SK-N-SH (cell line): ENCODE data around the gene OR2B2. TPM values are rescaled to one million over a fixed set of nuclear protein-coding genes. Genes with fewer than 3 reads are reported as not detected.
A peak's percentile ranks its signal among the peaks of the same experiment; 100 is the strongest.

Experiments
- CTCF ChIA-PET: fragments of 300-600, 350-600 bp; formaldehyde crosslinking; extraction: SDS; loops from one replicate; lab custom pipeline; 2021; lab: Yijun Ruan, JAX
- POLR2A ChIA-PET: fragments of 350-600 bp; sonication (Branson Sonifier 250); formaldehyde crosslinking; extraction: SDS; loops from one replicate; lab custom pipeline; 2020; ENCODE audit warnings: antibody characterized with exemption, inconsistent platforms; lab: Yijun Ruan, JAX
- DNase-seq: peaks from one replicate; pipeline ENCODE4 v3.0.0; 2012
- H2AFZ ChIP-seq: fragments of 200-600 bp; sonication (generic); 2 replicates; pipeline ENCODE4 v1.8.1; 2016; ENCODE audit warnings: antibody characterized with exemption, mild to moderate bottlenecking, low read depth
- H3F3A ChIP-seq: fragments of 200-600 bp; sonication (generic); replicated peaks from 2 replicates; pipeline ENCODE3; 2016; ENCODE audit warnings: antibody characterized with exemption, mild to moderate bottlenecking; ENCODE audit not compliant: insufficient read depth
- H3K27ac ChIP-seq, 2 experiments: fragments of 200-500 bp in 1 of 2; fragments of 200-600 bp in 1 of 2; sonication (Bioruptor generic) in 1 of 2; sonication (generic), shearing (Covaris generic) in 1 of 2; 2 replicates each; pipeline versions ENCODE4 v1.5.1 to v1.6.1; 2014 to 2016; ENCODE audit warnings: low read depth in 2 of 2, inconsistent platforms in 1 of 2, low read length in 1 of 2, mild to moderate bottlenecking in 1 of 2, mixed read lengths in 1 of 2
- H3K27me3 ChIP-seq: fragments of 200-600 bp; sonication (generic), shearing (Covaris generic); 2 replicates; pipeline ENCODE4 v1.6.1; 2016; ENCODE audit warnings: mixed run types; ENCODE audit not compliant: insufficient read depth
- H3K36me3 ChIP-seq, 2 experiments: fragments of 200-500 bp in 1 of 2; fragments of 200-600 bp in 1 of 2; sonication (Bioruptor generic) in 1 of 2; sonication (generic) in 1 of 2; replicated peaks in 1 of 2; 2 replicates each; pipeline versions ENCODE3 to v1.5.1; 2014 to 2016; ENCODE audit warnings: low read length in 1 of 2, mild to moderate bottlenecking in 1 of 2; ENCODE audit not compliant: insufficient read depth in 2 of 2, control insufficient read depth in 1 of 2
- H3K4me1 ChIP-seq, 2 experiments: fragments of 200-500 bp in 1 of 2; fragments of 200-600 bp in 1 of 2; sonication (Bioruptor generic) in 1 of 2; sonication (generic), shearing (Covaris generic) in 1 of 2; 2 replicates each; pipeline versions ENCODE4 v1.5.1 to v1.6.1; 2014 to 2016; ENCODE audit warnings: low read depth in 1 of 2, low read length in 1 of 2, mixed run types in 1 of 2; ENCODE audit not compliant: insufficient read depth in 2 of 2, control insufficient read depth in 1 of 2
- H3K4me2 ChIP-seq: fragments of 200-600 bp; sonication (generic), shearing (Covaris generic); 2 replicates; pipeline ENCODE4 v1.6.1; 2017; ENCODE audit warnings: mixed run types
- H3K4me3 ChIP-seq, 2 experiments: fragments of 200-500 bp in 1 of 2; fragments of 200-600 bp in 1 of 2; sonication (Bioruptor generic) in 1 of 2; sonication (generic), shearing (Covaris generic) in 1 of 2; 2 replicates each; pipeline versions ENCODE4 v1.5.1 to v1.8.1; 2014 to 2016; ENCODE audit warnings: low read depth in 2 of 2, inconsistent platforms in 1 of 2, low read length in 1 of 2, mild to moderate bottlenecking in 1 of 2, mixed read lengths in 1 of 2, moderate library complexity in 1 of 2
- H3K79me2 ChIP-seq: fragments of 200-600 bp; sonication (generic); 2 replicates; pipeline ENCODE4 v1.8.1; 2017; ENCODE audit warnings: mild to moderate bottlenecking; ENCODE audit not compliant: insufficient read depth
- H3K9ac ChIP-seq: fragments of 200-600 bp; sonication (generic); 2 replicates; pipeline ENCODE4 v1.6.1; 2017; ENCODE audit warnings: mixed run types
- H3K9me2 ChIP-seq: fragments of 200-600 bp; sonication (generic); 2 replicates; pipeline ENCODE4 v1.6.1; 2017; ENCODE audit warnings: mixed run types
- H3K9me3 ChIP-seq: fragments of 200-600 bp; sonication (generic); 2 replicates; pipeline ENCODE4 v1.6.1; 2017; ENCODE audit warnings: mixed run types, mild to moderate bottlenecking, moderate library complexity
- H4K20me1 ChIP-seq: fragments of 200-600 bp; sonication (generic); 2 replicates; pipeline ENCODE4 v1.6.1; 2017; ENCODE audit warnings: mild to moderate bottlenecking, mixed run types; ENCODE audit not compliant: insufficient read depth
- CHD2 ChIP-seq: fragments of 150-350 bp; IDR thresholded peaks from 2 replicates; pipeline ENCODE4 v1.6.1; 2018; ENCODE audit warnings: low read length; ENCODE audit not compliant: partially characterized antibody
- CTCF ChIP-seq: fragments of 200-600 bp; sonication (generic); IDR thresholded peaks from 2 replicates; pipeline ENCODE4 v1.6.1; 2017; ENCODE audit warnings: antibody characterized with exemption, mild to moderate bottlenecking, moderate library complexity
- ELF1 ChIP-seq: IDR thresholded peaks from 2 replicates; pipeline ENCODE4 v1.4.0; 2012
- EP300 ChIP-seq, 2 experiments: IDR thresholded peaks; 2 replicates each; pipeline versions ENCODE4 v1.4.0 to v1.6.1; 2012; ENCODE audit warnings: borderline replicate concordance in 1 of 2, low read depth in 1 of 2, low read length in 1 of 2
- EZH2phosphoT487 ChIP-seq: fragments of 200-600 bp; sonication (generic); IDR thresholded peaks from 2 replicates; pipeline ENCODE4 v1.6.1; 2017; ENCODE audit warnings: low read depth, mixed run types, mild to moderate bottlenecking, antibody characterized with exemption, moderate library complexity, borderline replicate concordance
- FOSL2 ChIP-seq: IDR thresholded peaks from 2 replicates; pipeline ENCODE4 v1.4.0; 2012; ENCODE audit warnings: low read depth, mild to moderate bottlenecking, moderate library complexity, borderline replicate concordance
- FOXJ3 ChIP-seq: sonication (generic); formaldehyde crosslinking; IDR thresholded peaks from 2 replicates; pipeline ENCODE4 v1.5.1; 2020; ENCODE audit warnings: mild to moderate bottlenecking, missing genetic modification reagents
- FOXM1 ChIP-seq: IDR thresholded peaks from 2 replicates; pipeline ENCODE4 v1.4.0; 2012; ENCODE audit warnings: low read depth, mild to moderate bottlenecking
- GABPA ChIP-seq: IDR thresholded peaks from 2 replicates; pipeline ENCODE4 v1.4.0; 2012; ENCODE audit warnings: low read depth, mild to moderate bottlenecking
- GATA2 ChIP-seq: sonication (generic); formaldehyde crosslinking; IDR thresholded peaks from 2 replicates; pipeline ENCODE4 v1.5.0; 2020; ENCODE audit warnings: mild to moderate bottlenecking, missing genetic modification reagents
- JUND ChIP-seq: IDR thresholded peaks from 2 replicates; pipeline ENCODE4 v1.4.0; 2012
- MEF2A ChIP-seq: IDR thresholded peaks from 2 replicates; pipeline ENCODE4 v1.4.0; 2012; ENCODE audit warnings: low read depth, borderline replicate concordance
- MXI1 ChIP-seq: IDR thresholded peaks from 2 replicates; pipeline ENCODE4 v1.6.1; 2012; ENCODE audit warnings: mild to moderate bottlenecking, low read depth, low read length, improper control_type of control experiment
- NRF1 ChIP-seq: IDR thresholded peaks from 2 replicates; pipeline ENCODE4 v1.6.1; 2012; ENCODE audit warnings: low read depth, mild to moderate bottlenecking, low read length
- POLR2AphosphoS5 ChIP-seq: IDR thresholded peaks from 2 replicates; pipeline ENCODE4 v1.6.1; 2012; ENCODE audit warnings: low read depth, low read length
- RCOR1 ChIP-seq: fragments of 150-350 bp; IDR thresholded peaks from 2 replicates; pipeline ENCODE4 v1.6.1; 2017; ENCODE audit warnings: antibody characterized with exemption, low read length
- RFX5 ChIP-seq: IDR thresholded peaks from 2 replicates; pipeline ENCODE4 v1.6.1; 2012; ENCODE audit warnings: mild to moderate bottlenecking, improper control_type of control experiment, low read length
- RXRA ChIP-seq: IDR thresholded peaks from 2 replicates; pipeline ENCODE4 v1.4.0; 2012; ENCODE audit warnings: low read depth, mild to moderate bottlenecking, borderline replicate concordance
- SIN3A ChIP-seq: IDR thresholded peaks from 2 replicates; pipeline ENCODE4 v1.6.1; 2012; ENCODE audit warnings: low read depth, mild to moderate bottlenecking, low read length, moderate library complexity, borderline replicate concordance
- SMC3 ChIP-seq: IDR thresholded peaks from 2 replicates; pipeline ENCODE4 v1.6.1; 2012; ENCODE audit warnings: low read depth, low read length, improper control_type of control experiment
- TAF1 ChIP-seq: IDR thresholded peaks from 2 replicates; pipeline ENCODE4 v1.6.1; 2012; ENCODE audit warnings: low read depth, mild to moderate bottlenecking, low read length, moderate library complexity, borderline replicate concordance
- TEAD4 ChIP-seq: IDR thresholded peaks from 2 replicates; pipeline ENCODE4 v1.4.0; 2012; ENCODE audit warnings: mild to moderate bottlenecking, borderline replicate concordance; ENCODE audit not compliant: insufficient read depth
- ZBTB33 ChIP-seq: IDR thresholded peaks from 2 replicates; pipeline ENCODE4 v1.4.0; 2012; ENCODE audit warnings: low read depth, borderline replicate concordance
- WGBS: methylation state at CpG from one replicate; pipeline ENCODE4 v1.1.6; 2017; ENCODE audit warnings: low lambda C conversion rate; 5-methylcytosine and 5-hydroxymethylcytosine counted together
- polyA plus RNA-seq, 3 experiments: library from polyadenylated mRNA; depleted of rRNA; stranded (reverse); fragments of >200 nt; gene quantifications; 2 replicates each; pipeline ENCODE4 v1.2.3, GENCODE V29; 2012
- TF ChIP-seq, protein P1 (sequence below): IDR thresholded peaks from 2 replicates; pipeline ENCODE4 v1.4.0; 2012; ENCODE audit warnings: low read depth, borderline replicate concordance
- TF ChIP-seq, protein P2 (sequence below): IDR thresholded peaks from 2 replicates; pipeline ENCODE4 v1.4.0; 2012; ENCODE audit warnings: low read depth
- TF ChIP-seq, protein P3 (sequence below): fragments of 150-350 bp; IDR thresholded peaks from 2 replicates; pipeline ENCODE4 v1.6.1; 2017; ENCODE audit warnings: antibody characterized with exemption, low read length, low read depth, borderline replicate concordance

Gene OR2B2
- polyA plus RNA-seq, 1 of the 3 experiments (the other 2 are of a cell fraction), result not detected

DNA sequence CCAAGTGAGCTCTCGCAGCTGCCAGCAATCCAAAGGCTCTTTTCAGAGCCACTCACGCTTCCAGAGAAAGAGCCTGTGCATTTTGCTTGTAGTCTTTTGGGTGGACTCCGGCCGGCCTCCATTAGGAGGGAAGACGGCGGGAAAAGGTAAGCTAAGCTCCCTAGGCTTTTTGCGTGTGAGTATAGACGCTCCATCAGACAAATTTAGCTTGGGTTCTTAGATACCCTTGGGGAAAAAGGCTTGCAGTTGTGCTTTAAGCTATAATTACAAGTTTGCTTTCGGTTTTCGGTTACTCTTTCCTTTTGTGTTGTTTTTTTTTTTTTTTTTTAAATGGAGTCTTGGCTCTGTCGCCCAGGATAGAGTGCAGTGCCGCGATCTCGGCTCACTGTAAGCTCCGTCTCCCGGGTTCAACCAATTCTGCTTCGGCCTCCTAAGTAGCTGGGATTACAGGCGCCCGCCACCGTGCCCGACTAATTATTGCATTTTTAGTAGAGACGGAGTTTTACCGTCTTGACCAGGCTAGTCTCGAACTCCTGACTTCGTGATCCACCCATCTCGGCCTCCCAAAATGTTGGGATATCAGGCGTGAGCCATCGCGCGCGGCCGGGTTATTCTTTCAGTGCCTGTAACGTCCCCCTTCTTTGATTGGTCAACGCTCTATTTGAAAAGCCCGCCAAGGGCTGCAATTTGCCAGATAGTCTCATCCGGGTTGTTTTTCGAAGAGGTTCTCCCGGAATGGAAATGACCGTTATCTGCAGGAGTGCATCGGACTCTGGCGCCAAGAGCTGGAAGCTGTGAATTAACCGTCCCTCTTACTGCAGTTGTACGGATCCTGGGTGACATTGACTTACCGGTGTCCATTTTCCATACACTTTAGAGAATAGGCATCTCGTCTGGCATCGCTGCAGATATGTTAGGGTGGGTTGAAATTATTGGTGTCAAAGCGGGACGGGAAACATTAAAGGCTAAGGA lies 18.1 kb downstream of the OR2B2 start:
- Histone ChIP-seq H3K27ac (peak overlapping the region; percentile 84 to 94), H3F3A (peaks cover 50% of the 10 kb centered on the region), H3K9ac (peak overlapping the region; percentile 94), H3K4me3 (peak overlapping the region; percentile 75 to 93), H4K20me1 (no peaks in the 10 kb centered on the region), H3K4me1 (peaks cover 11 to 16% of the 10 kb centered on the region in 2 experiments; a peak in 3 of 4 replicates), H3K36me3 (no peaks in the 10 kb centered on the region), H3K9me2 (no peaks in the 10 kb centered on the region), H3K79me2 (peaks cover 16% of the 10 kb centered on the region; the same call in 1 of the 2 replicates), H3K9me3 (no peaks in the 10 kb centered on the region), H2AFZ (peak overlapping the region; percentile 78), H3K4me2 (peak overlapping the region; percentile 98), H3K27me3 (no peaks in the 10 kb centered on the region)
- POLR2A ChIA-PET, result interaction anchor here (0.6 to 6.8 kb wide), 26 partner anchors 8 to 1868 kb away, joined by 3 to 218 read pairs (median 10); partner anchors contain the start of genes HMGN4 and ZSCAN31
- WGBS, result under 1% methylated on average over 48 of the region's 48 CpGs
- CTCF ChIA-PET, result interaction anchor here (0.8 to 5.7 kb wide), 17 partner anchors 21 to 1868 kb away, joined by 3 to 79 read pairs (median 3); a partner anchor contains a TSS
- DNase-seq, result peak; percentile 66
- TF ChIP-seq CHD2, result peak; percentile 77
- TF ChIP-seq ELF1, result 0 out of 2 replicates have a peak, but pooled peaks have one; percentile 31
- TF ChIP-seq FOXJ3, result no peak
- TF ChIP-seq, protein P1, sequence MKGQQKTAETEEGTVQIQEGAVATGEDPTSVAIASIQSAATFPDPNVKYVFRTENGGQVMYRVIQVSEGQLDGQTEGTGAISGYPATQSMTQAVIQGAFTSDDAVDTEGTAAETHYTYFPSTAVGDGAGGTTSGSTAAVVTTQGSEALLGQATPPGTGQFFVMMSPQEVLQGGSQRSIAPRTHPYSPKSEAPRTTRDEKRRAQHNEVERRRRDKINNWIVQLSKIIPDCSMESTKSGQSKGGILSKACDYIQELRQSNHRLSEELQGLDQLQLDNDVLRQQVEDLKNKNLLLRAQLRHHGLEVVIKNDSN, result no peak
- 0 out of 2 replicates have a peak, but pooled peaks have one; percentile 39 for TF ChIP-seq SIN3A
- TF ChIP-seq TEAD4, result no peak
- peak; percentile 79 for TF ChIP-seq RCOR1
- no peak for TF ChIP-seq NRF1
- TF ChIP-seq CTCF, result no peak
- TF ChIP-seq MXI1, result peak; percentile 92; the same call in 1 of the 2 replicates
- TF ChIP-seq, protein P2, sequence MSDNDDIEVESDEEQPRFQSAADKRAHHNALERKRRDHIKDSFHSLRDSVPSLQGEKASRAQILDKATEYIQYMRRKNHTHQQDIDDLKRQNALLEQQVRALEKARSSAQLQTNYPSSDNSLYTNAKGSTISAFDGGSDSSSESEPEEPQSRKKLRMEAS, result peak; percentile 64; the same call in 1 of the 2 replicates
- no peak for TF ChIP-seq JUND
- TF ChIP-seq FOXM1, result peak; percentile 94
- TF ChIP-seq RFX5, result peak; percentile 37; the same call in 1 of the 2 replicates
- no peak; the same call in 1 of the 2 replicates for TF ChIP-seq ZBTB33
- peak; percentile 66 for TF ChIP-seq GATA2 (CRISPR knock-in tag)
- no peak for TF ChIP-seq SMC3
- 0 out of 2 replicates have a peak, but pooled peaks have one; percentile 5 for TF ChIP-seq MEF2A
- peak; percentile 8; the same call in 1 of the 2 replicates for TF ChIP-seq TAF1
- peak; percentile 29; the same call in 1 of the 2 replicates for TF ChIP-seq GABPA
- TF ChIP-seq RXRA, result no peak
- no peak for TF ChIP-seq FOSL2
- peak; percentile 26; the same call in 1 of the 2 replicates for TF ChIP-seq POLR2AphosphoS5
- 0 out of 4 replicates have a peak, but pooled peaks of 1 of the 2 experiments have one; percentile 19 for TF ChIP-seq EP300 (IDR thresholded peaks at IDR 0.05; ENCODE audit: borderline replicate concordance in 1 of 2, low read depth in 1 of 2, low read length in 1 of 2)
- TF ChIP-seq, protein P3, sequence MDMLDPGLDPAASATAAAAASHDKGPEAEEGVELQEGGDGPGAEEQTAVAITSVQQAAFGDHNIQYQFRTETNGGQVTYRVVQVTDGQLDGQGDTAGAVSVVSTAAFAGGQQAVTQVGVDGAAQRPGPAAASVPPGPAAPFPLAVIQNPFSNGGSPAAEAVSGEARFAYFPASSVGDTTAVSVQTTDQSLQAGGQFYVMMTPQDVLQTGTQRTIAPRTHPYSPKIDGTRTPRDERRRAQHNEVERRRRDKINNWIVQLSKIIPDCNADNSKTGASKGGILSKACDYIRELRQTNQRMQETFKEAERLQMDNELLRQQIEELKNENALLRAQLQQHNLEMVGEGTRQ, result no peak
- TF ChIP-seq EZH2phosphoT487, result no peak
